Activated CD4-positive, alpha-beta memory T cell treated with anti-CD3 and anti-CD28 coated beads for 36 hours (primary cell): ENCODE measurements around the gene DCC. TPM values are rescaled to one million over a fixed set of nuclear protein-coding genes. Genes with fewer than 3 reads are reported as not detected.

ENCODE experiments used
- CTCF ChIA-PET: fragments of 350-600 bp; sonication (Branson Sonifier 250); formaldehyde crosslinking; loops from one replicate; lab custom pipeline; 2021; ENCODE audit warnings: antibody characterized with exemption, inconsistent platforms; lab: Charles Lee
- POLR2A ChIA-PET: fragments of 350-600 bp; sonication (Branson Sonifier 250); formaldehyde crosslinking; loops from one replicate; lab custom pipeline; 2021; ENCODE audit warnings: antibody characterized with exemption; lab: Charles Lee
- DNase-seq: peaks from one replicate; pipeline ENCODE4 v3.0.0-alpha.2; 2020
- H3K27ac Mint-ChIP-seq: one replicate; pipeline ENCODE4 v1.8.0; 2021; ENCODE audit warnings: mixed read lengths
- H3K27me3 Mint-ChIP-seq: one replicate; pipeline ENCODE4 v1.8.0; 2021; ENCODE audit warnings: mixed read lengths
- H3K36me3 Mint-ChIP-seq: one replicate; pipeline ENCODE4 v1.8.0; 2021; ENCODE audit warnings: mixed read lengths
- H3K4me1 Mint-ChIP-seq: one replicate; pipeline ENCODE4 v1.8.0; 2021; ENCODE audit warnings: low read depth, mixed read lengths
- H3K4me3 Mint-ChIP-seq: one replicate; pipeline ENCODE4 v1.8.0; 2021; ENCODE audit warnings: mild to moderate bottlenecking, mixed read lengths
- H3K9me3 Mint-ChIP-seq: one replicate; pipeline ENCODE4 v1.8.0; 2021; ENCODE audit warnings: mixed read lengths
- intact Hi-C: fragments of 100-400 bp; cut with micrococcal nuclease; formaldehyde crosslinking; loops from one replicate; pipeline ENCODE4 v1.15.1; 2023
- total RNA-seq, 2 experiments: library from RNA; stranded (reverse); gene quantifications; one replicate each; pipeline ENCODE4 v1.2.3, GENCODE V29; 2021

The DCC gene
- total RNA-seq, 2 experiments from 2014 or later: not detected

- ChIA-PET POLR2A (no interaction called here), CTCF (no interaction called here)
- DNase-seq: no peak
- Mint-ChIP-seq H3K27me3 (no peaks in the 10 kb centered on the region), H3K4me1 (no peaks in the 10 kb centered on the region), H3K27ac (no peak overlapping the region), H3K36me3 (no peaks in the 10 kb centered on the region), H3K4me3 (no peak overlapping the region), H3K9me3 (peaks cover 9% of the 10 kb centered on the region)
- intact Hi-C loops: no loop called here
Observed at GRCh38 chr18:53283708-53284107, 943.7 kb downstream of the DCC start.

DNA sequence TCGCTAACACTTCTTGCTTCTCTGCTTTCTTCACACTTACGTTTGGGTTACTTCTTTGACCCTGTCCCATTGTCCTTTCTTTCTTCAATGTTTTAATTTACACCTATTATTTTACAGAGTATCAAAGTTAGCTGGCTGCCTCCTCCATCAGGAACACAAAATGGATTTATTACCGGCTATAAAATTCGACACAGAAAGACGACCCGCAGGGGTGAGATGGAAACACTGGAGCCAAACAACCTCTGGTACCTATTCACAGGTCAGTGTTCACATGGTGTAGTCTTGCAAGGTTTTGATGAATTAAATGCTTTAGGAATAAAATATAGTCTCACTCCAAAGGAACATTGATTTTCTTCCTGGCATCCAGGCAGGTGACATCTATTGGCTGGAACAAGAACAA lies 965.5 kb downstream of the DCC start:
- Mint-ChIP-seq H3K4me3 (no peak overlapping the region), H3K9me3 (no peaks in the 10 kb centered on the region), H3K36me3 (no peaks in the 10 kb centered on the region), H3K4me1 (no peaks in the 10 kb centered on the region), H3K27me3 (no peaks in the 10 kb centered on the region), H3K27ac (no peak overlapping the region)
- no peak for DNase-seq
- CTCF ChIA-PET: no interaction called here
- intact Hi-C loops: no loop called here
- POLR2A ChIA-PET: no interaction called here

GRCh38 chr18:53319628-53320027 lies 979.6 kb downstream of the DCC start:
- Mint-ChIP-seq H3K36me3 (no peaks in the 10 kb centered on the region), H3K9me3 (peaks cover 12% of the 10 kb centered on the region), H3K27me3 (no peaks in the 10 kb centered on the region), H3K27ac (no peak overlapping the region), H3K4me1 (no peaks in the 10 kb centered on the region), H3K4me3 (no peak overlapping the region)
- POLR2A ChIA-PET: no interaction called here
- intact Hi-C loops: no loop called here
- CTCF ChIA-PET: no interaction called here
- no peak for DNase-seq

GRCh38 chr18:53322163-53322562 lies 982.2 kb downstream of the DCC start:
- CTCF ChIA-PET: no interaction called here
- H3K9me3 Mint-ChIP-seq: peaks cover 12% of the 10 kb centered on the region

DNA sequence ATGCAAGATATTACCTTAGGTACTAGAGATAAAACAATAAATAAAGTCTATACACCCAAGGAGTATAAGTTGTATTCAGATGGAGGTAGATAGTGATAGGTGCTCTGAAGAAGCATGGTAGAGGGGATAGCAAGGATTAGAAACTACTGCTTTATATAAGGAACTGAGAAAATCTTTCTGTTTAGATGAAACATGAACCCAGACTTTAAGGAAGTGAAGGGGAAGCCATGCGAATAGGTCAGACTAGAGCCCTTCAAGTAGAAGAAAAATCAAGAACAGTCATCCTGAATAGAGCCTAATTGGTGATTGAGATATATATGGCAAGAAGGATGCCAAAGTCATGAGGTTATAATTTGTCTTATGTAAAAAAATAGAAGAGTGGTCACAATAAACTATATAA lies 984.4 kb downstream of the DCC start:
- H3K4me1 Mint-ChIP-seq: no peaks in the 10 kb centered on the region
- intact Hi-C loops: no loop called here
- no peak for DNase-seq

More at GRCh38 chr18:53322163-53322562, 982.2 kb downstream of the DCC start:
- no peaks in the 10 kb centered on the region for H3K36me3 Mint-ChIP-seq
- no peak overlapping the region for H3K27ac Mint-ChIP-seq
- H3K4me1 Mint-ChIP-seq: no peaks in the 10 kb centered on the region
- DNase-seq: no peak
- H3K27me3 Mint-ChIP-seq: no peaks in the 10 kb centered on the region
- intact Hi-C loops: no loop called here
- POLR2A ChIA-PET: no interaction called here
- H3K4me3 Mint-ChIP-seq: no peak overlapping the region

DNA sequence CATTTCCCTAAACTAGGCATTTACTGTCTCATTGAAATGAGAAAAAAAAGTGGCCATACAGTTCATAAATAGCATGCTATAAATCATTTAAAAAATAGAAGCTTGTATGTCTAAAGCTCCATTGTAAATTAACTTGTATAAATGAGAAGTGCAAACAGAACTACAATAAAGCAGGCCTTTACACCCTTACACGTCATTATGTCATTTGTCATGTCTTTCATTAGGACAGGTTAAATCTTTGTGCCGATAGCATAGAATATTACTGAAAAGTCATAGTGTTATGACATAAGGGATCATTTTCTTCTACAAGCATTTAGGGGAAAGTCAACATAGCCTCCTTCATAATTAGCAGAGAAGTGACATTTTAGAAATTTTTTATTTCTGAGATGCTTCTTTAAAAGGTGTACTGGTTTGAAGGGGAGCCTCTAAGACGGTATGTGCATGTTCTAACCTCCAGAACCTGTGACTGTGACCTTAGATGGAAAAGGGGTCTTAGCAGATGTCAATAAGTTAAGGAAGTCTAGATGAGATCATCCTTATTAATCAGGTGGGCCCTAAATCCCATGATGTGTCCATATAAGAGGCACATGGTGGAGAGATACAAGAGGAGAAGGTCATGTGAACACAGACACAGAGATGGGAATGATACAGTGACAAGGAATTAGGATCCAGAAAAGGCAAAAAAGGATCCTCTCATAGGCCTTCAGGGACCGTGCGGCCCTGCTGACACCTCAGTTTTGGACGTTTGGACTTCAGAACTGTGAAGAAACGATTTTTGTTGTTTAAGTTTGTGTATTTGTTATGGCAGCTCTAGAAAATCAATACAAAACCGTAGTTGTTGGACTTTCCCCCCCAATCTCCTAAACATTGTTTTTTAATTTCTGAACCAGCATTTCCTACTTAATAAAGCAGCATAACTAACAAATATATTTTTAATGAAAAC lies 1020.8 kb downstream of the DCC start:
- Mint-ChIP-seq H3K27ac (no peak overlapping the region), H3K4me3 (no peak overlapping the region), H3K27me3 (no peaks in the 10 kb centered on the region), H3K9me3 (peaks cover 6% of the 10 kb centered on the region), H3K4me1 (no peaks in the 10 kb centered on the region), H3K36me3 (no peaks in the 10 kb centered on the region)
- DNase-seq: no peak
- intact Hi-C loops: no loop called here
- ChIA-PET CTCF (no interaction called here), POLR2A (no interaction called here)

More for the DNA sequence above, 984.4 kb downstream of the DCC start:
- Mint-ChIP-seq H3K4me3 (no peak overlapping the region), H3K9me3 (peaks cover 4% of the 10 kb centered on the region), H3K36me3 (no peaks in the 10 kb centered on the region), H3K27ac (no peak overlapping the region), H3K27me3 (no peaks in the 10 kb centered on the region)
- ChIA-PET POLR2A (no interaction called here), CTCF (no interaction called here)

- H3K4me1 Mint-ChIP-seq: no peaks in the 10 kb centered on the region
- no peak overlapping the region for H3K4me3 Mint-ChIP-seq
- H3K27me3 Mint-ChIP-seq: no peaks in the 10 kb centered on the region
- no peaks in the 10 kb centered on the region for H3K36me3 Mint-ChIP-seq
- peaks cover 3% of the 10 kb centered on the region for H3K9me3 Mint-ChIP-seq
- CTCF ChIA-PET: no interaction called here
- intact Hi-C loops: no loop called here
- no peak overlapping the region for H3K27ac Mint-ChIP-seq
- POLR2A ChIA-PET: no interaction called here
- DNase-seq: no peak
Observed at GRCh38 chr18:53375621-53376020, 1035.6 kb downstream of the DCC start.

GRCh38 chr18:53380063-53380639 lies 1040.2 kb downstream of the DCC start:
- no peaks in the 10 kb centered on the region for H3K9me3 Mint-ChIP-seq
- POLR2A ChIA-PET: no interaction called here
- no peak overlapping the region for H3K27ac Mint-ChIP-seq
- DNase-seq: no peak
- H3K27me3 Mint-ChIP-seq: no peaks in the 10 kb centered on the region
- intact Hi-C loops: no loop called here
- H3K36me3 Mint-ChIP-seq: no peaks in the 10 kb centered on the region
- no peak overlapping the region for H3K4me3 Mint-ChIP-seq
- CTCF ChIA-PET: no interaction called here
- H3K4me1 Mint-ChIP-seq: no peaks in the 10 kb centered on the region

DNA sequence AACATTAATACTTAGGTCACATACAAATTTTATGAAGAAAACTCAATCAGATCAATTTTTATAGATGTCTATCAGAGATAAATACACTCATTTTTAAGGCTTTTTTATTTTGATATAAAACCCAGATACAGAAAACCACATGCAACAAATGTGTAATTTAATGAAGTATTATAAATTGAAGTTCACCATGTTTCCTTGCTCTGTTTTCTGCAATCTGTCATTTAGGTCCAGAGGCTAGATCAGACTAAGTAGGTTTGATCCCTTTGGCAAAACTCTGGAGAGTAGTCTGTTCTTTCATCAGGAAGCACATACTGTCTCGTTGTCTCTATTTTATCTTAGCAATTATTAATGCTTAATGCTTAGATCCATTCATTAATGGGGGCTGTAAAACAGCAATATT lies 1042.9 kb downstream of the DCC start:
- Mint-ChIP-seq H3K9me3 (peaks cover 2% of the 10 kb centered on the region), H3K4me3 (no peak overlapping the region), H3K27me3 (no peaks in the 10 kb centered on the region), H3K4me1 (no peaks in the 10 kb centered on the region), H3K27ac (no peak overlapping the region), H3K36me3 (no peaks in the 10 kb centered on the region)
- ChIA-PET POLR2A (no interaction called here), CTCF (no interaction called here)
- intact Hi-C loops: no loop called here
- no peak for DNase-seq

GRCh38 chr18:53385889-53386288 lies 1045.9 kb downstream of the DCC start:
- Mint-ChIP-seq H3K4me1 (no peaks in the 10 kb centered on the region), H3K4me3 (no peak overlapping the region), H3K27ac (no peak overlapping the region), H3K27me3 (no peaks in the 10 kb centered on the region), H3K9me3 (peaks cover 2% of the 10 kb centered on the region), H3K36me3 (no peaks in the 10 kb centered on the region)
- CTCF ChIA-PET: no interaction called here
- POLR2A ChIA-PET: no interaction called here
- intact Hi-C loops: no loop called here
- no peak for DNase-seq

GRCh38 chr18:53387581-53387980 lies 1047.6 kb downstream of the DCC start:
- Mint-ChIP-seq H3K27ac (no peak overlapping the region), H3K27me3 (no peaks in the 10 kb centered on the region), H3K36me3 (no peaks in the 10 kb centered on the region), H3K9me3 (peaks cover 2% of the 10 kb centered on the region), H3K4me3 (no peak overlapping the region), H3K4me1 (no peaks in the 10 kb centered on the region)
- no peak for DNase-seq
- ChIA-PET CTCF (no interaction called here), POLR2A (no interaction called here)
- intact Hi-C loops: no loop called here

- no peaks in the 10 kb centered on the region for H3K4me1 Mint-ChIP-seq
- H3K4me3 Mint-ChIP-seq: no peak overlapping the region
- no peak for DNase-seq
- H3K36me3 Mint-ChIP-seq: no peaks in the 10 kb centered on the region
- ChIA-PET POLR2A (no interaction called here), CTCF (no interaction called here)
- H3K27ac Mint-ChIP-seq: no peak overlapping the region
- peaks cover 3% of the 10 kb centered on the region for H3K9me3 Mint-ChIP-seq
- no peaks in the 10 kb centered on the region for H3K27me3 Mint-ChIP-seq
- intact Hi-C loops: no loop called here
Observed at GRCh38 chr18:53402670-53403069, 1062.7 kb downstream of the DCC start.

- intact Hi-C loops: no loop called here
- Mint-ChIP-seq H3K27me3 (no peaks in the 10 kb centered on the region), H3K9me3 (no peaks in the 10 kb centered on the region), H3K4me1 (no peaks in the 10 kb centered on the region), H3K4me3 (no peak overlapping the region), H3K27ac (no peak overlapping the region), H3K36me3 (no peaks in the 10 kb centered on the region)
- POLR2A ChIA-PET: no interaction called here
- CTCF ChIA-PET: no interaction called here
- DNase-seq: no peak
Observed at GRCh38 chr18:53408271-53408670, 1068.3 kb downstream of the DCC start.
